C4-2B (cell line): ENCODE measurements around the gene LIMCH1.

Source experiments
- H3K27ac ChIP-seq: fragments of 450-650 bp; 2 replicates; pipeline ENCODE4 v1.5.1; 2017
- CTCF ChIP-seq: fragments of 450-650 bp; conservative IDR thresholded peaks from 2 replicates; pipeline ENCODE4 v1.5.1; 2017; ENCODE audit warnings: mild to moderate bottlenecking
- ZFX ChIP-seq: fragments of 450-650 bp; IDR thresholded peaks from 2 replicates; pipeline ENCODE4 v1.6.1; 2017

The LIMCH1 gene

DNA sequence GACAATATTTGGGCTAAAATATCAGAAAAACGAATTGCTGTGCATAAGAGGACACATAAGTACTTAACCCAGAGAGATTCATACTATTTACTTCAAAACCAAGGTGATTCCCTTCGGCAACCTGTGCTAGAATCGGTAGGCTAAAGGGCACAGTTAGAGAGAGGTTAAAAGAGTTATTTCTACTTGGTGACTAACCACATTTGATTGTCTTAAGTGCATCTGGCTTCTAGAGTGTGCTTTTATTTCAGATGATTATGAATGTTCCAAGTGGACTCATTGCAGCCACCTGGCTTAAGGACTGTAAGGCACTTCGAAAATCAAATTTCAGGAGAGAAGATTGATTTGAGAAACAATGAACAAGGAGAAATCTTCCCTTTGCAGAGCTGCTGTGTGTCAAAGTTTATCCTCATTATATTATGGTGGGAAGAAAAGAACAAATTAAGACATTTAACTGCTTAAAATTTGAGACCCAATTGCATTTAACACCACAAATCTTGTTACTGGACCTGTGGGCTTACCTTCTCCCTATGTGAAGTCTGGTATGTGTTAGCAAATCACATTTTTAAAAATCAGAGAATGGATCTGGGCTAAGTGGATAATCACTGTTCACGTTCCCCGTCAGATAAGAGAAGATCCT is 176.5 kb downstream of the LIMCH1 start:
- TF ChIP-seq CTCF (no peak), ZFX (no peak)
- no peak overlapping the region for H3K27ac ChIP-seq

- TF ChIP-seq CTCF = no peak
- no peak for TF ChIP-seq ZFX
- no peak overlapping the region for H3K27ac ChIP-seq
Observed at GRCh38 chr4:41715155-41715554, 177.2 kb downstream of the LIMCH1 start.

- no peak overlapping the region for H3K27ac ChIP-seq
- no peak for TF ChIP-seq ZFX
Observed at GRCh38 chr4:41718907-41719306, 180.9 kb downstream of the LIMCH1 start.

GRCh38 chr4:41719417-41719816 is 181.5 kb downstream of the LIMCH1 start:
- no peak overlapping the region for H3K27ac ChIP-seq
- TF ChIP-seq CTCF = no peak
- no peak for TF ChIP-seq ZFX

DNA sequence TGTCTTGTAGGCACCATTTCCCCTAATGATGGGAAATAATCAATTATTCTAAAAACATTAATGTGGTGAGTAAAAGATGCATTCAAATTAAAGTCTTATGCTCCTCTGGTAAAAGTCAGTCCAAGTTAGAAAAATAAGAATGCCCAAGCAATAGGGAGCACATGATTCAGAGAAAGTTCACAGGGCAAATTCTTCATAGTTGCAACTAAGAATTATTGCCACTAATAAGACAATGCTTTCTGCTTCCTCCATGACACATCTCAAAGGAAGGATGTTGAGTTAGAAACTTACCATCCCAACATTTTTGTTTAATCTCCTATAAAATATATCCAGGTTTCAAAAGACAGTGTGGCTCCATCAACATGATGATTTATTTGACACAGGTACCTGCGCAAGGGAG is 184.2 kb downstream of the LIMCH1 start:
- no peak for TF ChIP-seq CTCF
- TF ChIP-seq ZFX = no peak

DNA sequence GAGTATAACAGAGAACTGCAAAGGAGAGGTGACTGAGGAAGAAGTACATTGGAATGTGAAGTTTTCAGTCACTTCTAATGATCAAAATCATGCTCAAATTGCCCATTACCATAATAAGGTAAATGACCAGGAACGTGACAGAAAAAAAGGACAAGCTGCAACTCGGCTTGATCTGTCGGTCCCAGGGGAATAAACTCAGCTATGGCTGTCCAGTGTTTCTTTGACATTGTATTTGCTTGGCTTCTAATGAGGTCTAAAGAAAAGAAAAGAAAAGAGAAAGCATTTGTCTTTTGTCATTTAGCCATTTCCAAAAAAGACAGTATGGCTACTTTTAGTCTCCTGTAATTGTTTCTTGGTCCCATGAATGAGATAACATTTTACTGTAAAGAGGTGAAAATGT is 185.3 kb downstream of the LIMCH1 start:
- no peak overlapping the region for H3K27ac ChIP-seq
- TF ChIP-seq ZFX = no peak
- TF ChIP-seq CTCF = no peak

More for the DNA sequence above, 184.2 kb downstream of the LIMCH1 start:
- no peak overlapping the region for H3K27ac ChIP-seq

- H3K27ac ChIP-seq = no peak overlapping the region
- TF ChIP-seq CTCF (peak; percentile 42), ZFX (no peak)
Observed at GRCh38 chr4:41725254-41725653, 187.3 kb downstream of the LIMCH1 start.

DNA sequence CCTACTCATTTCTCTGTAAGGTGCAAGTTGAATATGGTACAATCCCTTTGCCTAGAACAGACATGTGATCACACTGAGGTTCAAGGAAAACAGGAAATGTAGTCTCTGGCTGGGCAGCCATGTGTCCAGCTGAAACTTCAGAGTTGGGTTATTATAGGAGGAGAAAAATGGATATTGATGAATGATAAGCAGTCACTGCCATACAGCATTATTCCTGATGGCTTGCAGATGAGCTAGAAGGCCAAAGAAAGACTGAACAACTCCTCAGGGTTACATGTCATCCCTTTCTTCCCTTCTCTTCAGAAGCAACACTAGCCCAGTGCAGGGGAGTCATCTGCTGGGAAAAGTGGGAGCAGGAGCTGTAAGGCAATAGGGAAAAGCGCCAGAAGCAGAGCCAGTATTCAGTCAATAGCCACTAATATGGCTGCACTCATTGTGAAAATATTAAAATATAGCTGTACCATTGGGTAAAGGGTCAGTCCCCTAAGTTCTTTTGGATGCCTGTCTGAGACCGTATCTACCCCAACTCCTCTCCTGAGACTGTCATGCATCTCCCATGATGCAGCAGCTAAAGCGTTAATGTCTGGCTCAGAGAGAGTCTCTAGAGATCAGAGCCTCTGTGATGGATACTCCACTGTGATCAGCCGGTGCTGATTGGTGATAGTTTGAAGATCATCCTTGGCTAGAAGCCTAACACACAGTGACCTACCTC is 190.1 kb downstream of the LIMCH1 start:
- TF ChIP-seq CTCF = no peak
- no peak for TF ChIP-seq ZFX
- H3K27ac ChIP-seq = no peak overlapping the region
